ENCODE results near the gene PDZRN3.

Gene PDZRN3

DNA sequence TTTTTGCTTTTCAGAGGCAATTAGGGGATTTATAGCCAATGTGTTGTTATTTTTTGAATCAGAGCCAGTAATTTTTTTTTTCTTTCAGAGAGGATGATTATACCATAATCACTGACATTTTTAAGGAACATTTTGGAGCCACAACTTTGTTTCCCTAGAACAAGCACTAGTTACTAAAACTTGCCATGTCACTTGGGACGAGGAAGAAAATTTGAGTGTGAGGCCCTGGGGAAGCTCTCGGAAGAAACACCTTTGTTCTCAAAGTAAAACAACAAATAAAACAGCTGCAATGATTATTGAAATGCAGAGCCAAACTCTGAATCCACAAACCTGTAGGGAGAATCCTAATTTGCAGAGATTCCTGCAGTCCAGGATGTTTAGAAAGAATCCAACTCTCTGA is 69.7 kb downstream of the PDZRN3 start:
- DNase-seq = no peak

GRCh38 chr3:73552700-73553099 is 72.0 kb downstream of the PDZRN3 start:
- no peak for DNase-seq

GRCh38 chr3:73550032-73550431 is 74.7 kb downstream of the PDZRN3 start:
- DNase-seq = no peak

- no peak for DNase-seq
Measured at GRCh38 chr3:73549051-73549600, 75.6 kb downstream of the PDZRN3 start.

GRCh38 chr3:73548436-73548835 is 76.3 kb downstream of the PDZRN3 start:
- no peak for DNase-seq

DNA sequence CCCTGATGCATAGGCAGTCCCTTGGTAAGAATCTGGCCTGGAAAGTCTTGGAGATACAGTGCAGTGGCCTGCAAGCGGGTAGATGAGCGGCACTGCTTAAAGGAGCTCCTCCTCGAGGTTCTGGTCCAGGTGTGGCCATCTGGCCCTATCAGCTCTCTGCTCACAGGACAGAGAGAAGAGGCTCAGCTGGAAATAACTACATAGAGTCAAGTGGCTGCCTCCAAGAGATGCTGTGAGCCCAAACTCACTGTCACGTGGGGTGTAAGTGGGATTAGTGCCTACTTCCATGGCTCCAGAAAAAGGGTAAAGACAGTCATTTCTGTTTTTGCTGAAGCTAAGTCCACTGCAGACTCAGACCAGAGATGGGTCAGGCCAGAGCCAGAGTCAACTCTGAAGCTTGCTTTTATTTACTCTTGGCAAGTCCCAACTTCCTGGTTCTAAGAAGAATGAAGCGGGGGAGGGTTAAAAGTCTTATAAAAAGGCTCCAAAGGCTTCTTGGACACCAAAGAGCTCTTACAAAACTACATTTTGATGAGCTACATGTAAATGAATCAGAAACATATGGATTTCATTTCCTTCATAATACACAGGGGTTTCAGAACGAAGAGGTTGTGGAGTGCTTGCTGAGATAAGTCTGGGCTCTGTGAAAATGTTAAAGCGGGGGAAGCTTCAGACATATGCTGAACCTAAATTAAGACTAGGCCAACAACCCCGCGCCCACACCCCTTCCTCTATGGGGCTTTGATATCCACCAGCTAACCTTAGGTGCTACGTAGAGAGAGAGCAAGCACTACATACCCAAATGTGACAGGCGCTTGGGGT is 77.1 kb downstream of the PDZRN3 start:
- peak; percentile 70 for DNase-seq

- DNase-seq = no peak
Measured at GRCh38 chr3:73546961-73547360, 77.8 kb downstream of the PDZRN3 start.

DNA sequence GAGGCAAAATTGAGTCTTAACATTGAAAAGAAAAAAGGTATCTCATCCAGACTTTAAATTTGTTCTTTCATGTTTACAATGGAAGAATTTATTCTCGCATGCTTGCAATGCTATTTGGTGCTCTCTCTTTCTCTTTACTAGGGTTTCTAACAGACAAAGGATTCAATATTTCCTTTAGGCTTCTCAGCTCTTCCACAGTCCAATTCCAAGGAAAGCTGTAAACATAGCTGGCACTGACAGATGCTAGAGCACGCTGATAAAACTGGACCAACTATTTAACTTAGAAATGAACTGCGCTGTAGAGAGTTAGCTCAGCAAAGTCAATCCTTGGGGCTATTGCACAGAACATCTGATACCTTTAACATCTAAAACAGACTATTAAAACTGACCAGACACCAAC is 81.3 kb downstream of the PDZRN3 start:
- no peak for DNase-seq

- no peak for DNase-seq
Measured at GRCh38 chr3:73542136-73542535, 82.6 kb downstream of the PDZRN3 start.

GRCh38 chr3:73540969-73541740 is 83.6 kb downstream of the PDZRN3 start:
- no peak for DNase-seq

DNA sequence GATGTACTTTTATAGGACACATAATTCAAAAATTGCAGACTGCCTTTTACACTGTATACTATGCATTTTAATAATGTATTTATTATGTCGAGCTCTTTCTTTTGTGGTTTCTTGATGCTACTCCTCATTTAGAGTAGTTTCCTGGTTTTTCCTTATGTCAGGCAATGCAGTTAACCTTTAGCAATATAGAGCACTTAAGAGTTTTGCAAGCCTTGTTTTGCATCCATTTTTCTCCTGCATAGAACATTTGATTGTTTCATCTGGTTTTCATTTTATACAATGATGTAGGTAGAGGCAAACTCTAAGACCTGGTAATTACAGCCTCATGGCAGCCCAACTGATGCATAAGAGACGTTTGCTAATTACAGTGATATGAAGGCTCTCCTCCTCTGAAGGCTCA is 86.3 kb downstream of the PDZRN3 start:
- DNase-seq = no peak

GRCh38 chr3:73536952-73537351 is 87.8 kb downstream of the PDZRN3 start:
- DNase-seq = no peak

- no peak for DNase-seq
Measured at GRCh38 chr3:73536336-73536895, 88.3 kb downstream of the PDZRN3 start.

DNA sequence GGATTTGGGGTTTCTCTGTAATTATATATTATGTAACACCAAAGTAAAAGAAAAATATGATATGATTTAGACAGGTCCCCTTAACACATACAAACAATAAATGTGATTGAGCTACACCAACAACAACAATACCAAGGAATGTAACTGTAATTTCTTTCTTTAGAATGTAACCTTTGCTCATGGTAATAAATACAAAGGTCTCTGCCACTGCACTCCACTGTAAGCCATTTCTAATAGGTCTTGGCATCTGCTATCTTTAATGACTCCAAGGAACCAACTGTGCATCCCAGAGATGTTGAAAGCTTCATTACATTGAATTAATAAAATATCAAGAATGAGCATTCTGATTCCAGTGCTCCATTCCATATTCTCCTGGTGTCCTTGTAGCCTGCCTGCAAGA is 88.8 kb downstream of the PDZRN3 start:
- DNase-seq = no peak

GRCh38 chr3:73535137-73535536 is 89.6 kb downstream of the PDZRN3 start:
- DNase-seq = no peak

DNA sequence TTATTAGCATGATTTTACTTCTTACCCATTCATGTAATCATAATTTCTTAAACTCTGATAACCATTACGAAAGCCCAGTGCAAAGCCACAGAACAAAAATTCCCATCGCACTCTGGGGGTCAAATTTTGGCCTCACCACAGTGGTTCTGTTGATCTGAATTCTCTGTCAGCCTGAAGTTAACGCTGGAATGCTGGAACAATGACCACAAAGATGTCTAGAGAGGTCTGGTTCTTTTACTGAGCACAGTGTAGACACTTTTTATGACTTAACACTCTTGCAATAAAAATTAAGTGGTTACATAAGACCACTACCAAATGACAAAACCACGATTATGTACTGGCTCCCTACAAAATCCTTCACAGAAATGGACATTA is 94.7 kb downstream of the PDZRN3 start:
- no peak for DNase-seq

GRCh38 chr3:73529308-73530021 is 95.3 kb downstream of the PDZRN3 start:
- DNase-seq = no peak

DNA sequence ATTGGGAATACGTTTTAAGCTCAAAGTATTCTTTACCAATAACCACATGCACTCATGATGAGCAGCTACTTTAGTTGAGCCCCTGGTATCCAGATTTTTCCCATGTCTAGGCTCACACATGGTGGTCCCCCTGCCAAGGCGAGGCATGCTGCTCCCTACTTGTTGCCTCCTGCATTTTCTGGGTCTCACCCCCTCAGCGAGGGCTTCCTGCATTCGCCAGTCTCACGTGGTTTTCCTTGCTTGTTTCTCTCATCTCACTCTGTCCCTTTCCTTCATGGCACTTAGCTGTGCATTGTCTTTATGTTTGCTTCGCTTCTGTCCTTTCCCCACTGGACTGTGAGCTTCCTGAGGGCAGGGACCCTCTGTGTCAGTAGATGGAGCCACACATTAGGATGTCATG is 99.2 kb downstream of the PDZRN3 start:
- DNase-seq = no peak

- no peak for DNase-seq
Measured at GRCh38 chr3:73523661-73524060, 101.1 kb downstream of the PDZRN3 start.

GRCh38 chr3:73521734-73522336 is 102.9 kb downstream of the PDZRN3 start:
- DNase-seq = no peak

DNA sequence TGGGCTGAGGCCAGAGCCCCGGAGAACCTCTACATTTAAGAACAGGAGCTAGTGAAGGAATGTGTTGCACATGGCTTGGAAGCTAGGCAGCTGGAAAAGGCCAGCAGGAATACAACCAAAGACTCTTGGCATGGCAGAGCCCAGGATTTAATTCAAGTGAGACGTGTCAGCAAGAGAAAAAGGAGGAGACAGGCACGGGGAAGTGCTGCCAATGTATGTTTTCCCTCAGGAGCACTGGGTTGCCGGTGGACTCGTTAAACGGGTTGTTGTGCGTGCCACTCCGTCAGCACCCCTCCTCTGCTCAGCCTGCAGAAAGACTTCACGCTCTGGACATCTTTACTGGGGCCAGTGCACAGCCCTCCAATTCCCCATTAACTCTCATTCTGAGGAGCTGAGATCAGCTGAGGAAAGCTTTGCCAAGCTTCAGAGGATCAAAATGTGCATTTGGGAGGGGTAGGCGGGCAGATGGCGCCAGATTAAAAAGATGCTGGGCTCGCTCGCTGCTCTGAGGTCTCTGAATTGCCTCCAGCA is 103.7 kb downstream of the PDZRN3 start:
- peak; percentile 86 for DNase-seq

DNA sequence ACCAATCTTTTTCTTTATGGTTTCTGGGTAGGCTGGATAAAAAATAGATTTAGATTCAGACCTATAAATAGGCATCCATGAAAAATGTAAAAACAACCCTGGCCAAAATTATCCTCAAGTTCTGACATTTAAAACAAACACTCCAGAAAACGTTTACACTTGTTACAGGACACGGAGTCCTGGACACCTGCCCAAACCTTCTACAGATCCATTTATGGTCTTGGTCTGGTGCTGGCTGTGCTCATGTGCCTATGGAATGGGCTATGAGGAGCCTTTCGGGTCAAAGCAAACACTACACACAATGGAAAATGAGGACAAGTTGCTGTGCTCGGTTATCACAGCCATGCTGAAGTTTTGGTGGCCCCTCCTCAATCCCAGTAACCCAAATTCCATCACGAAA is 108.1 kb downstream of the PDZRN3 start:
- DNase-seq = no peak
